IMR-90 (cell line): ENCODE measurements around the gene FUT4. TPM values are rescaled to one million over a fixed set of nuclear protein-coding genes. Genes with fewer than 3 reads are reported as not detected.

Experiments
- ATAC-seq: fragments of 200-7000 bp; cut with Tn5 transposase; 2 replicates; pipeline ENCODE4 v1.9.1; 2020; ENCODE audit warnings: low read depth, mild to moderate bottlenecking, moderate library complexity
- BruUV-seq: library from RNA; stranded (reverse); fragments of 400-500 nt; replicated peaks from 2 replicates; lab custom pipeline; 2021; lab: Mats Ljungman, UMichigan
- CTCF ChIA-PET: fragments of 300-600 bp; formaldehyde crosslinking; extraction: SDS; loops from one replicate; lab custom pipeline; 2021; ENCODE audit warnings: antibody characterized with exemption; lab: Yijun Ruan, JAX
- POLR2A ChIA-PET: fragments of 300-600 bp; sonication (Branson Sonifier 250); formaldehyde crosslinking; loops from one replicate; lab custom pipeline; 2022; ENCODE audit warnings: antibody characterized with exemption; ENCODE audit not compliant: unreplicated experiment; lab: Charles Lee
- DNase-seq: peaks from one replicate; pipeline ENCODE4 v3.0.0; 2013
- H2AFZ ChIP-seq: replicated peaks from 2 replicates; pipeline ENCODE3; 2013; ENCODE audit warnings: low read length, mild to moderate bottlenecking; ENCODE audit not compliant: poor library complexity
- H2AK5ac ChIP-seq: 2 replicates; pipeline ENCODE4 v1.6.1; 2013; ENCODE audit warnings: low read depth, low read length, inconsistent platforms
- H2AK9ac ChIP-seq: replicated peaks from 2 replicates; pipeline ENCODE3; 2013; ENCODE audit warnings: mild to moderate bottlenecking, low read depth, low read length, moderate library complexity; ENCODE audit not compliant: poor library complexity
- H2BK120ac ChIP-seq: 2 replicates; pipeline ENCODE4 v1.6.1; 2013; ENCODE audit warnings: low read depth, low read length, inconsistent platforms
- H2BK15ac ChIP-seq: 3 replicates; pipeline ENCODE4 v1.6.1; 2013; ENCODE audit warnings: low read depth, low read length, inconsistent platforms
- H2BK20ac ChIP-seq: 2 replicates; pipeline ENCODE4 v1.6.1; 2013; ENCODE audit warnings: low read depth, mild to moderate bottlenecking, inconsistent platforms, low read length, moderate library complexity
- H2BK5ac ChIP-seq: 2 replicates; pipeline ENCODE4 v1.6.1; 2013; ENCODE audit warnings: mild to moderate bottlenecking, low read depth, low read length, inconsistent platforms; ENCODE audit not compliant: poor library complexity, severe bottlenecking
- H3K14ac ChIP-seq: replicated peaks from 2 replicates; pipeline ENCODE4 v1.6.1; 2013; ENCODE audit warnings: low read depth, low read length, inconsistent platforms
- H3K18ac ChIP-seq: 2 replicates; pipeline ENCODE4 v1.6.1; 2013; ENCODE audit warnings: low read depth, low read length, control low read depth
- H3K23ac ChIP-seq: 2 replicates; pipeline ENCODE4 v1.6.1; 2013; ENCODE audit warnings: low read depth, low read length, inconsistent platforms
- H3K27ac ChIP-seq: 2 replicates; pipeline ENCODE4 v1.5.1; 2013; ENCODE audit warnings: mild to moderate bottlenecking, control low read depth, low read length; ENCODE audit not compliant: insufficient read depth
- H3K27me3 ChIP-seq: 2 replicates; pipeline ENCODE4 v1.6.1; 2013; ENCODE audit warnings: low read length; ENCODE audit not compliant: control insufficient read depth, insufficient read depth
- H3K36me3 ChIP-seq: 2 replicates; pipeline ENCODE4 v1.6.1; 2013; ENCODE audit warnings: low read length, mixed read lengths; ENCODE audit not compliant: control insufficient read depth, insufficient read depth
- H3K4ac ChIP-seq: 2 replicates; pipeline ENCODE4 v1.6.1; 2013; ENCODE audit warnings: low read depth, low read length, inconsistent platforms
- H3K4me1 ChIP-seq: 2 replicates; pipeline ENCODE4 v1.6.1; 2013; ENCODE audit warnings: low read length, mixed read lengths; ENCODE audit not compliant: control insufficient read depth, insufficient read depth
- H3K4me2 ChIP-seq: 2 replicates; pipeline ENCODE4 v1.6.1; 2013; ENCODE audit warnings: low read depth, mild to moderate bottlenecking, control low read depth, low read length, moderate library complexity
- H3K4me3 ChIP-seq: 2 replicates; pipeline ENCODE4 v1.5.1; 2013; ENCODE audit warnings: low read depth, mild to moderate bottlenecking, control low read depth, low read length, moderate library complexity; ENCODE audit not compliant: insufficient read depth
- H3K56ac ChIP-seq: 2 replicates; pipeline ENCODE4 v1.6.1; 2013; ENCODE audit warnings: low read length, inconsistent platforms; ENCODE audit not compliant: insufficient read depth; ENCODE audit errors: extremely low read depth
- H3K79me1 ChIP-seq, 2 experiments: 2 replicates each; pipeline ENCODE4 v1.6.1; 2013; ENCODE audit warnings: low read length in 2 of 2, inconsistent platforms in 1 of 2, low read depth in 1 of 2
- H3K9ac ChIP-seq: 2 replicates; pipeline ENCODE4 v1.6.1; 2013; ENCODE audit warnings: low read depth, low read length, control low read depth
- H3K9me1 ChIP-seq: 2 replicates; pipeline ENCODE4 v1.6.1; 2013; ENCODE audit warnings: low read length, inconsistent platforms; ENCODE audit not compliant: insufficient read depth
- H3K9me3 ChIP-seq: 2 replicates; pipeline ENCODE4 v1.6.1; 2013; ENCODE audit warnings: low read length; ENCODE audit not compliant: control insufficient read depth, insufficient read depth
- H4K20me1 ChIP-seq: 2 replicates; pipeline ENCODE4 v1.6.1; 2013; ENCODE audit warnings: low read length, inconsistent platforms; ENCODE audit not compliant: insufficient read depth
- H4K5ac ChIP-seq: 2 replicates; pipeline ENCODE4 v1.6.1; 2013; ENCODE audit warnings: mild to moderate bottlenecking, low read depth, low read length, control low read depth
- H4K8ac ChIP-seq, 2 experiments: 2 replicates each; pipeline ENCODE4 v1.6.1; 2013; ENCODE audit warnings: low read depth in 2 of 2, low read length in 2 of 2, control low read depth in 1 of 2, inconsistent platforms in 1 of 2
- H4K91ac ChIP-seq: 2 replicates; pipeline ENCODE4 v1.6.1; 2013; ENCODE audit warnings: low read depth, low read length, inconsistent platforms; ENCODE audit not compliant: insufficient read depth
- BHLHE40 ChIP-seq: fragments of 150-350 bp; IDR thresholded peaks from 2 replicates; pipeline ENCODE4 v1.6.1; 2016; ENCODE audit warnings: mild to moderate bottlenecking, low read depth, low read length
- CEBPB ChIP-seq: IDR thresholded peaks from 2 replicates; pipeline ENCODE4 v1.6.1; 2012; ENCODE audit warnings: low read depth, low read length, improper control_type of control experiment
- CHD1 ChIP-seq: IDR thresholded peaks from 2 replicates; pipeline ENCODE4 v1.6.1; 2012; ENCODE audit warnings: low read depth, low read length, improper control_type of control experiment
- CTCF ChIP-seq: conservative IDR thresholded peaks from 2 replicates; pipeline ENCODE4 v1.5.1; 2012; ENCODE audit warnings: mild to moderate bottlenecking, low read depth, low read length, improper control_type of control experiment
- ELK1 ChIP-seq: fragments of 150-350 bp; IDR thresholded peaks from 2 replicates; pipeline ENCODE4 v1.6.1; 2016; ENCODE audit warnings: low read depth, mild to moderate bottlenecking, low read length, moderate library complexity, borderline replicate concordance
- FOS ChIP-seq: fragments of 150-350 bp; IDR thresholded peaks from 2 replicates; pipeline ENCODE4 v1.6.1; 2016; ENCODE audit warnings: low read depth, low read length
- MAFK ChIP-seq: IDR thresholded peaks from 2 replicates; pipeline ENCODE4 v1.6.1; 2012; ENCODE audit warnings: low read depth, low read length, improper control_type of control experiment
- MAZ ChIP-seq: IDR thresholded peaks from 2 replicates; pipeline ENCODE4 v1.6.1; 2012; ENCODE audit warnings: low read depth, mild to moderate bottlenecking, low read length, improper control_type of control experiment, moderate library complexity, borderline replicate concordance
- MXI1 ChIP-seq: IDR thresholded peaks from 2 replicates; pipeline ENCODE4 v1.6.1; 2012; ENCODE audit warnings: low read depth, mild to moderate bottlenecking, low read length, moderate library complexity, borderline replicate concordance
- NFE2L2 ChIP-seq: fragments of 150-350 bp; IDR thresholded peaks from 2 replicates; pipeline ENCODE4 v1.6.1; 2016; ENCODE audit warnings: low read depth, mild to moderate bottlenecking, low read length
- POLR2A ChIP-seq: IDR thresholded peaks from 2 replicates; pipeline ENCODE4 v1.6.1; 2012; ENCODE audit warnings: mild to moderate bottlenecking, low read depth, low read length
- RAD21 ChIP-seq: IDR thresholded peaks from 2 replicates; pipeline ENCODE4 v1.6.1; 2012; ENCODE audit warnings: low read length, improper control_type of control experiment
- RCOR1 ChIP-seq: IDR thresholded peaks from 2 replicates; pipeline ENCODE4 v1.6.1; 2012; ENCODE audit warnings: mild to moderate bottlenecking, low read length, improper control_type of control experiment; ENCODE audit not compliant: insufficient replicate concordance
- RFX5 ChIP-seq: IDR thresholded peaks from 2 replicates; pipeline ENCODE4 v1.8.0; 2012; ENCODE audit warnings: low read depth, mild to moderate bottlenecking, low read length, moderate library complexity
- SMC3 ChIP-seq: fragments of 150-350 bp; IDR thresholded peaks from 2 replicates; pipeline ENCODE4 v1.6.1; 2016; ENCODE audit warnings: low read depth, mild to moderate bottlenecking, antibody characterized with exemption, low read length, moderate library complexity
- USF2 ChIP-seq: fragments of 150-350 bp; IDR thresholded peaks from 2 replicates; pipeline ENCODE4 v1.6.1; 2017; ENCODE audit warnings: mild to moderate bottlenecking, antibody characterized with exemption, low read length, low read depth
- WGBS, 2 experiments: methylation state at CpG; one replicate each; pipeline versions ENCODE4 v1.1.5 to v1.1.7; 2013; ENCODE audit warnings: missing lambda C conversion rate in 2 of 2; ENCODE audit not compliant: insufficient read length in 1 of 2; ENCODE audit errors: extremely low coverage in 2 of 2; 5-methylcytosine and 5-hydroxymethylcytosine counted together
- dilution Hi-C: fragments of 300-500 bp; cut with HindIII; formaldehyde crosslinking; loops from one replicate; pipeline ENCODE4 v1.14.3; 2018; ENCODE audit warnings: low sequenced_read_pairs; ENCODE audit not compliant: unreplicated experiment
- in situ Hi-C: fragments of 300-500 bp; cut with MboI; formaldehyde crosslinking; loops from 3 replicates; pipeline ENCODE4 v1.14.3; 2019; ENCODE audit warnings: low sequenced_read_pairs, inconsistent platforms, mixed read lengths
- intact Hi-C: fragments of 100-400 bp; cut with micrococcal nuclease; formaldehyde crosslinking; loops from 2 replicates; pipeline ENCODE4 v1.10.0; 2022
- polyA plus RNA-seq, 3 experiments: library from polyadenylated mRNA; depleted of rRNA; stranded (reverse); fragments of >200 nt; gene quantifications; 2 replicates each; pipeline ENCODE4 v1.2.3, GENCODE V29; 2012; ENCODE audit warnings: low replicate concordance in 1 of 3
- total RNA-seq: library from RNA; depleted of rRNA; stranded (reverse); fragments of >200 nt; gene quantifications from 2 replicates; pipeline ENCODE4 v1.2.3, GENCODE V29; 2012

Gene FUT4
- total and polyA plus RNA-seq, 2 of the 4 experiments (the other 2 are of a cell fraction), result 2.2 to 2.4 TPM

- Histone ChIP-seq H3K79me1 (peaks cover 0 to 7% of the 10 kb centered on the region in 2 experiments; a peak in 1 of 4 replicates), H3K9me3 (no peaks in the 10 kb centered on the region), H3K27me3 (no peaks in the 10 kb centered on the region), H3K36me3 (no peaks in the 10 kb centered on the region), H4K5ac (no peak overlapping the region), H3K9ac (no peak overlapping the region), H3K4me3 (no peak overlapping the region), H4K20me1 (no peaks in the 10 kb centered on the region), H3K23ac (no peak overlapping the region), H3K18ac (no peak overlapping the region), H2BK120ac (no peak overlapping the region), H3K14ac (no peak overlapping the region), H3K27ac (no peak overlapping the region), H2BK20ac (no peak overlapping the region), H3K56ac (no peak overlapping the region), H2BK15ac (no peak overlapping the region), H3K4me1 (peaks cover 9% of the 10 kb centered on the region), H4K91ac (no peak overlapping the region), H3K9me1 (peaks cover 7% of the 10 kb centered on the region), H3K4me2 (no peak overlapping the region), H2BK5ac (no peak overlapping the region), H4K8ac (no peak overlapping the region), H2AK9ac (no peak overlapping the region), H3K4ac (no peak overlapping the region), H2AK5ac (no peak overlapping the region), H2AFZ (no peak overlapping the region)
- ChIA-PET CTCF (interaction anchor here (0.6 kb wide), 1 partner anchor 396 kb away, joined by 5 read pairs; no protein-coding TSS in a partner anchor), POLR2A (no interaction called here)
- dilution Hi-C loops, result no loop called here
- no CpG with 5 or more reads among the region's 3 CpGs for WGBS, 2 experiments
- no peak for DNase-seq
- no peak for ATAC-seq
- in situ Hi-C loops, result no loop called here
- intact Hi-C loops, result no loop called here
- TF ChIP-seq CHD1, result no peak
- TF ChIP-seq RCOR1, result no peak
- no peak for TF ChIP-seq MAZ
- TF ChIP-seq RAD21, result no peak
- no peak for TF ChIP-seq MAFK
- TF ChIP-seq SMC3, result no peak
- TF ChIP-seq USF2, result no peak
- TF ChIP-seq BHLHE40, result no peak
- no peak for TF ChIP-seq CTCF
- TF ChIP-seq FOS, result no peak
- no peak for TF ChIP-seq MXI1
- TF ChIP-seq RFX5, result no peak
- TF ChIP-seq POLR2A, result no peak
- TF ChIP-seq CEBPB, result no peak
- no peak for TF ChIP-seq NFE2L2
- no peak for TF ChIP-seq ELK1
- no TSS peak for BruUV-seq
These were observed 17.1 kb downstream of the FUT4 start for GRCh38 chr11:94560834-94561233.
